HG02678 (cell line): ENCODE data around the gene ZNF367.

Source experiments
- ATAC-seq: cut with Tn5 transposase; IDR thresholded peaks from one replicate; pipeline ENCODE4 v1.9.1; 2021; ENCODE audit warnings: mild to moderate bottlenecking, moderate library complexity; ENCODE audit not compliant: unreplicated experiment

ZNF367 gene

DNA sequence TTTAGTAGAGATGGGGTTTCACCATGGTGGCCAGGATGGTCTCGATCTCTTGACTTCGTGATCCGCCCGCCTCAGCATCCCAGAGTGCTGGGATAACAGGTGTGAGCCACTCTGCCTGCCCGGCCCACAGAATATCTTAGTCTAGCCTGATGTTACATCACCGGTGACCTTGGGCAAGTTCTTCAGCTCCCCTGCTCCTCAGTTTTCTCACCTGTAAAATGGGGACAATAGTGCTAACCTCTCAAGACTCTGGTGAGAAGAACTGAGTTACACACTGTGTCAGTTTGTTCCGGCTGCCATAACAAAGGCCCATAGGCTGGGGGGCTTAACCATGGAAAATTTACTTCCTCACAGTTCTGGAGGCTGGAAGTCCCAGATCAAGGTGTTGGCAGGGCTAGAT lies 19.3 kb upstream of the ZNF367 start:
- no peak for ATAC-seq

DNA sequence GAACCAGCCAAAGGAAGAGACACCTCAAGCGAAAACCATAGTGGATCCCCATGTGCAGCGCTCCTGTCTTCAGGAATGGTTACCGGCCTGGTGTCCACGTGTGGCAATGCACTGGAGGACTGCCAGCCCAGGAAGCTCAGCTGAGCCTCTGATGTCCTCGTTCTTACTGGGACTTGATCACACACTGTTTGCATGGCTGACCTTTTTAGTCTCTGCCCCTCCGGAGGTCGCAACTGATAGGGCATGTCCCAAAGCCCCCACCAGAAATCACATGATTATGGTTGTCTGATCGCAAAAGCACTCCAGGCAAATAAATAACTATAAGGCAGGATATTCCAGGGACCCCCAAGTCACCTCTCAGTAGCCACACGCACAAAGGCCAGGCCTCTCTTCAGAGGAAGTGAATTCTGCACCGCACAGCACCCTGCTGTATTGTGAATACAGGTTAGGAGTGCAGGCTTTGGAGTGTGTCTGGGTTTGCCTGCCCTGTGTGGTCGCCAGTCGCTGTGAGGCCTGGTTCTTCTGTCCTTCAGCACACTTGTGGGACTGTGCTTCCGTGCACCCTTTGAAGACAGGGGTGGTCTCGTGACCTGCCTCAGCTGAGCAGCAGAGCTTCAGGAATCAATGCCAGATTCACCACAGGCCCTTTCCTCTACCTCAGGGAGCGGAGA lies 18.4 kb upstream of the ZNF367 start:
- ATAC-seq = no peak

DNA sequence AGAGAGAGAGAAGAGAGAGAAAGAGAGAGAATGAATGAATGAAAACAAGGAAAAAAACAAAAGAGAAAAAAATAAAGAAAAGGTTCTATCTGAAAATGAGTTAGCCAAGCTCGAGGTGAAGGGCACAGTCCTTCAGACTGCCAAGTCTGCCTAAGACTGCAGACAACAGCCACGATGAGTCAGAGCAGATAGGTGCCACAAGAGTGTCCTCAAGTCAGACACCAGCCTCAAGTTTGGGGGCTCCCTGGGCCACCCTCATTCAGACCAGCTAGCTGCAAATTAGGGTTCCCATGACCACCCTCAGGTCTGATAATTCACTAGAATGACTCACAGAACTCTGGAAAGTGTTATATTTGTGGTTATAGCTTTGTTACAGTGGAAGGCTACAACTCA lies 17.9 kb upstream of the ZNF367 start:
- ATAC-seq = no peak

DNA sequence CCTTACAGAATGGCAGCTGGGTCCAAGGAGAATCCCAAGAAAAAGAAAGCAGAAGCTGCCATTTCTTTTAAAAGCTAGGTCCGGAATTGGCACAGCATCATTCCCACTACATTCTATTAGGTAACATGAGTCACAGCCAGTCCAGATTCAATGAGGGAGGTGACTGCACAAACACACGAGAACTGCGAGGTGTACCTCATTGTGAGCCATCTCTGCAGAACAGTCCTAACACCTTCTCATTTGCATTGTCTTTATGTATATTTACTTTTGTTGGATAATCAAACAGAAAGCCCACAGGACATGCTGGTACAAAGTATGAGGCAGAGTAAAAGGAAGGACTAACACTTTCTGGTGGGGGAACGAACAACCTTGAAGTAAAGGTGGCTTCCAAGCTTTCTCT lies 17.2 kb upstream of the ZNF367 start:
- no peak for ATAC-seq

DNA sequence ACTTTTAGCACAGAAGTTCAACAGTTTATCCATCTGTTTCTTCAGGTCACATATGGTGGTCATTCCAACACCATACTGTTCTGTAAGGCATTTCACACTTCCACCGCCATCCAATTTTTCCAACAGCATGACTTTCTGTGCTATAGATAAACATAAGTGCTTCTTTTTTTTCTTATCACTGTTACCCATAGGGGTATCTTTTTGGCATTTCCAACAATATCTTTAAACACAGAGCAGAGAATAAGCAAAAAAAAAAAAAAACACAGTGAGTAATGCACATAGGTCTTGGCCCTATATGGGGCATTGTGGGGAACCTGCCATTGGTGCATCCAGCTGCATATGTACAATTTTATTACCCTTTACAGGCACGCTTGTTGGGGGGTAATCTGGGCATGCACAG lies 12.2 kb upstream of the ZNF367 start:
- no peak for ATAC-seq

DNA sequence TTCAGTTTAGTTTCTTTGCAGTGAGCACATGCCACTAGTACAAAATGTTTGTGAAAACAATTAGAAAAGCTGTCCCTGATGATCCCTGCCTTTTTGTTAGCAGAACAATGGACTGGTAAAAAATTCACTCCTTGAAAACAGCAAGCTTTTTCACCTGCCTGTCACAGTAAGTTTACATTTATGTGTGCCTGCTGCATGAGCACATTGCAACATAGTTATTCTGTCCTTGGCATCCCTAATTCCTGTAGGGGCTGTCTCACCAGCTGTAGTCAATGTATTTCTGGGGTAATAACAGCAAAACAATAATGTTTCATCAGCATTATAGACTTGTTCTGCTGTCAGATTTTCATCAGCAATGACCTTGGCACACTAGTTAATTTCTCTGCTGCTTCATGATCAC lies 11.6 kb upstream of the ZNF367 start:
- no peak for ATAC-seq

DNA sequence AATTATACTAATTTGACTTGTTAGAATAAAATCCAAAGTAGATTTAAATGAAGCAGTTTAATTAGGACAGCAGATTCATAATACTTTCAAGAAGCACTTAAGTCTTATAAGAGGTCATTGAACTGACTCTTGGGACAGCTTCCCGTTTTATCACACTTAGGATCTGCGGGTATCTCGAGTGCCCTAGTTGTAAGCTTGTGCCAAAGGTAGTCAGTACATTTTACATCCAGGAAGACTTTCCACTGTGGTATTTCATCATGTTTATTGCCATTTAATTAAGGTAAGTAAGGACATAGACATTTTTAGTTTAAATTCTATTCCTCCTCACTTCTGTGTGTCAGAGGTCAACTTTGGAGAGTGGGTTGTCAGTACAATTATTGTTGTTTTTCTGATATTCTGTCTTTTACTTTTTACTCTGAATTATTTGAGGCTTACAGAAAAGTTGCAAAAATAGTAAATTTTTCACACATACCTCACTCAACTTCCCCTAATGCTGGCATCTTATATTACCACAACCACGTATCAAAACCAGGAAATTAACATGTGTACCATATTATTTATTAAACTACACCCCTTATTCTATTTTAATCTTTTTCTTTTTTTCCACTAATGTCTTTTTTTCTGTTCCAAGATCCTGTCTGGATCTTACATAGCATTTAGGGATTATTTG lies 7.5 kb upstream of the ZNF367 start:
- no peak for ATAC-seq

DNA sequence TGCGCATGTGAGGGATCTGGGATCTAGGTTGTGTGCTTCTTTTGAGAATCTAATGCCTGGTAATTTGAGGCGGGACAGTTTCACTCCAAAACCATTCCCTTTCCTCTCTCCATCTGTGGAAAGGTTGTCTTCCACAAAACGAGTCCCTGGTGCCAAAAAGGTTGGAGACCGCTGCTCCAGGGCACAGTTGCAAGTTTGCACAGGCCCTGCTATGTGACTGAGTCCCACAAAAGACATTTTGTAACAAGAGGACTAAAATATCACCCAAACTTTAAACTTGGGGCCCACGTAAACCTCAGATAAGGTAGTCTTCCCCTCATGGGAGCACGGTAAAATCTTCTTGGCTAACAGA lies 5.8 kb upstream of the ZNF367 start:
- ATAC-seq = no peak

DNA sequence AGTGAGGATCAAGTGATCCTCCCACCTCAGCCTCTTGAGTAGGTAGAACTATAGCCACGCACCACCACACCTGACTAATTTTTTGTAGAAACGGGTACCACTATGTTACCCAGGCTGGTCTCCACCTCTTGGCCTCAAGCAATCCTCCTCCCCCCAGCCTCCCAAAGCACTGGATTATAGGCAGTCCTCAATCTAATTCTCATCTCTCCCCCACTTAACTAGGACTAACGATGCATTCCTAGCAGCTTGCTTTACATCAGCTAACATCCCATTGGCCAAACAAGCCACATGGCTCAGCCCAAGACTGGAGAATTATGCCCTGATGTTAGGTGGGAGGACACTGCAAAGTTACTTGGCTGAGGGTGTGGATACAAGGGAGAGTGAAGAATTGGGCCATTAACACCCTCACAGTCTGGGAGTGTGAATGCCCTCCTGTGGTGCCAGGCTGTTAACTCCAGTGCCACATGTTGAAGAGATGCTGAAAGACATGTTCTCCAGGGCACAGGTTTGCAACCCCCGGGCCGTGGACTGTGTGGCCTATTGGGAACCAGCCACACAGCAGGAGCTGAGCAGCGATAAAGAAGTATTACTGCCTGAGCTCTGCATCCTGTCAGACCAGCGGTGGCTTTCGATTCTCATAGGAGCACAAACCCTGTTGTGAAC lies 5.3 kb upstream of the ZNF367 start:
- ATAC-seq = no peak

DNA sequence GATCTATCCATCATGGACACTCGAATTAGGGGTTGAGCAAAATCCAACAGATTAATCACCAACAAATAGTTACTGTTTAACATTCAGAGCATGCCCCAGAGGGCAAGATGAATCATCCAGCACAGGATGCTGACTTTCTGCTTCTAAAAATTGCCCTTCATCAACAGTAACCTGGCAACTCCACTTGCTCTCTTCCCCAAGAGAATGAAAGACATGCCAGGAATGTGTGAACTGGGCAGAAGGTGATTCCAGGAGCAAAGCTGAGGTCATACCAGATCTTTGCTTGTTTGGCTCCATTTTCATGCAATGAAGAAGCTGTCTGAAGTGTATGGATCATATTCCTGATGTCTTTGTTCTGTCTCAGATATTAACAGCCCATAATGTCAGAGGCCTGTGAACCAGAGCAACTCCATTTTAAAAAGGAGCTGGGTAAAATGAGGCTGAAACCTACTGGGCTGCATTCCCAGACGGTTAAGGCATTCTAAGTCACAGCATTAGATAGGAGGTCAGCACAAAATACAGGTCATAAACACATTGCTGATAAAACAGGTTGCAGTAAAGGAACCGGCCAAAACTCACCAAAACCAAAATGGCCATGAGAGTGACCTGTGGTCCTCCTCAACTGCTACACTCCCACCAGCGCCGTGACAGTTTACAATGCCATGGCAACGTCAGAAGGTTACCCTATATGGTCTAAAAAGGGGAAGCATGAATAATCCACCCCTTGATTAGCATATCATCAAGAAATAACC lies 2.5 kb upstream of the ZNF367 start:
- ATAC-seq = no peak

DNA sequence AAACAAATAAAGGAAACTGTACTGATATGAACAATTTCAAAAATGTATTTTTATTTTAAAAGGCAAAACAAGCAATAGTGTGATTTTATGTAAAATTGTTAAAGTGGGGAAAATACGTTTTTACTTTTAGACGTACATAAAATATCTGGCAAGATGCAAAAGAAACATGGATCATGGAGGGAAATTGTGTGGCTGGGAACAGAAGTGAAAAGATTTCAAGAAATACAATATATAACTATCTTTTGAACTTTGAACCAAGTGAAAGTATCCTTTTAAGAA lies 1.5 kb upstream of the ZNF367 start:
- no peak for ATAC-seq

DNA sequence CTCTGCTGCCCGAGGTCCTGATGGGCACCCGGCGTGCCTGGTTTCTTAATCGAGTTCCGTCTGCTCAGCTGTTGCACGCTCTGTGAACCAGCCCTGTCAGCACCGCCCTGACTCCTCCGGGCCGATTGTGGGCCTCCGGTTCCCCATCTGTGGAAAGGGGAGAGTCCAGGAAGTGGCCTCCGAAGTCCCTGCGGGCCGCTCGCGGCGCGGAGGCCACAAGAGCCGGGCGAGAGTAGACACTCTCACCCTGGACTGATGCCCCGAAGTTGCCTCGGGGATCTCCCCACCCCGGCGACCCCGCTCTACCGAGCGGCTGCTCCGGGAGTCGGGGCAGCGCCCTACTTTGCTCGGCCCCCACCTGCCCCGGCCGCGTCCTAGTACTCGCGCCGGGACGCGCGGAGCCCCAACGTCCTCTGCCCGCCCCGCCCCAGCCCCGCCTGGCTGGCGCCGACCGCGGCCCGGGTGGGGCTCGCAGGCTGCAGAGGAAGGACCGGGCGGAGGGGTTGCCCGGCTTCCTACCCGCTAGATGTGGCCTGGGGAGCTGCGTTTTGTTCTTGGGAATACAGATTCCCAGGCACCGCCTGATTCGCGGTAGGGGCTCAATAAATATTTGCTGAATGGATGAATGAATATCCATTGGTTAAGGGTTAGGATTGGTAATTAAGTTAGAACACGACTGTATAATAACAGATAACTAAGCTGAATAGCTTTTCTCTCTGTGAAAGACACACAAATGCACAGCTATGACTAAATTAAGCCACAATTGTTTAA lies 935 bp upstream of the ZNF367 start:
- peak; percentile 35 for ATAC-seq

DNA sequence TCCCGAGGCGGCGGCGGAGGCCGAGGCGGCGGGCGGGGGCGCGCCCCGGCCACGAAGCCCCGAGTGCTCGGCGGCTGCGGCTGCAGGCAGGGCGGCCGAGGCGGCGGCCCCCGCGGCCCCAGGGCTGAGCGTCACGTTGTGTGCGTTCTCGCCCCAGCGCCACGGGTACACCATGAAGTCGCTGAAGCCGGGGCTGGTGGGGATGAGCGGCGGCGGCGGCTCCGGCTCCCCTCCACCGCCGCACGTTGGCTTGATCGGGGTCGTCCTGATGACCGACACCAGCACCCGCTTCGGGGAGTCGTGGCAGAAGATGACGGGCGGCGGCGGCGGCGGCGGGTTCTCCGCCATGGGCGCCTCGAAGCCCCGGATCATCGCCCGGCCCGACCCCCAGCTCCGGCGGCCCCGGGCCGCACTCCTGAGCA lies 498 bp downstream of the ZNF367 start:
- ATAC-seq = no peak

DNA sequence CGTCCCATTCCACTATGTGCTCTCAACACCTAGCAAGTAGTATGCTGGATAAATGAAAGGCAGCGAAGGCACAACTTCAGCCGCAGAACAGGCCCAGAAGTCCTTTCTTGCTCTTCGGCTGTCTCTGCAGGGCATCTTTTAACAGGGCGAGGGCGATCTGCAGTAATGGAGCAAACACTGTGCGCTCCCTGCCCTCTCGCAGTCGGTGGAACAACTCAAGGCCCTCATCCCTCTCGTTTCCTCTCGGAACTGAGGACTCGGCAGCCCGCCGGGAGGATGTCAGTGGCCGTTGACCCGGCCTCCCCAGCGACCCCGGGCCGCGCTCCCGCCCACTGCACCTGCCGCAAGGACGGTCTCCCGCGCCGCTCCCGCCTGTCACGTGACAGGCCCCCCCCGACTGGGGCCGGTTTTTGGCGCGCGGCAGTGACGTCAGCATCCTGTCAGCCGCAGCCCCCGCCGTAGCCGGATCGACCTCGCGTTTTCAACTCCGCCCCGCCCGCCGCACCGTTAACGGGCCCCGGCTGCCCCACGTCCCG lies 1.1 kb downstream of the ZNF367 start:
- peak; percentile 24 for ATAC-seq

DNA sequence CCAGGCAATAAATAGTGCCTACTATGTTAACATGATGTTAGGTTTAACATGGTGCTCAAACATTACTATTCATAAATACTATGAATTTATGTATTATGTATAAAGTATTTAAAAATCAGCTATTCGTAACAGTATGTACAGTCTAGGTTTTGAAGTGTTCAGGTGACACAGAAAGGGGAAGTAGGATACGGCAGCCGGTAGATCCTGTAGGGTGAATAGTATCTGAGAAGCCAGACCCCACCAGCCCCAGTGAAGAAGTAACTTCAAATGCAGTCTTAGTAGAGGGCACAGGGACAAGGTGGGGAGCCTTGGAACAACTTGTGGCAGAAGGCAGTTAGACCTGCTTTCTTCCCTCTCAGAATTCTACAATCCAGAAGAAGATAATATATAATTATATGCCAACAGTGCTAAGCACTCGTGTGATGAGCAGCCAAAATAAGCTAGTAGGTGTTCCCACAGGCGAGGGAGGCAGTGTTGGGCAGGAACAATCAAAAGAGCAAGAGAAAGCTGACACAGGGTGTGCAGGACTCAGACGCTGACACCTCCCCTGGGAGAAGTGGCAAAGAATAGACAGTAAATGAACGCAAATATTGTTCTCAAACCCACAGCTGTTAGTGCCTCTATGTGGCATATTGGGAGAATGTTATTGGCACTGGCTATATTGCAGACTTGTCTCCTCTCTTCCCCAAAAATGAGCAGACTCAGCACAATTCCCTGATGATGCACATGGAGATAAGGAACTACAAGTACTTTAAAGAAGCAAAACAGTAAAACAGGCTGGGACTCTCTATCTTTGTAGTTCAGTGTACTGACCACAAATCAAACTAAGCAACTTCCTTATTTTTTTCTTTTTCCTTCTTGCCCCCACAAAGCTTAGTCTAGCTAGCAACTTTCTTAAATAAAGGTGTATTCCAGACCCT lies 4.6 kb downstream of the ZNF367 start:
- peak; percentile 29 for ATAC-seq

DNA sequence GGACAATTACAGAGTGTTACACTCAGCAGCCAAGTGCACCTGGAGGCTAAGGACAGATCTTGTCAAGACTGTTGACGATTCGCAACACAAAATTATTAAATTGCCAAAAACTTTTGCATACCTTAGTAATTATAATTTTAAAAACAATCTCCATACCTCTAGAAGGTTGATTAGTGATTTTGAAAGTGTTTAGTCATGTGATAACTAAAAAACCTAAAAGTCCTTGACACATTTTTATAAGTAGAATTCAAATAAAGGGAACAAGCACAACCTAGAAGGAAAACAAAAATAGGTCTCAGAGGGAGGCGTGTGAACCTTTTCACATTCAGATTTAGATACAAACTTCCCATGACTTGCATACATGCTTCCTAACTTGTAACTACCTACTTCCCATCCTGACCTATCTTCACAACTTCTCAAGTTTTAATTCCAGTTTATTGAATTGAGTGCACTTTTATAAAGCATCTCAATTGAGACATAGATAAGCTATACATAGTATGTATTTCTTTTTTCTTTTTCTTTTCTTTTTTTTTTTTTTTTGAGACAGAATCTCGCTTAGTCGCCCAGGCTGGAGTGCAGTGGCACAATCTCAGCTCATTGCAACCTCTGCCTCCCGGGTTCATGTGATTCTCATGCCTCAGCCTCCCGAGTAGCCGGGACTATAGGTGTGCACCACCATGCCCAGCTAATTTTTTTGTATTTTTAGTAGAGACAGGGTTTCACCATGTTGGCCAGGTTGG lies 5.8 kb downstream of the ZNF367 start:
- no peak for ATAC-seq

DNA sequence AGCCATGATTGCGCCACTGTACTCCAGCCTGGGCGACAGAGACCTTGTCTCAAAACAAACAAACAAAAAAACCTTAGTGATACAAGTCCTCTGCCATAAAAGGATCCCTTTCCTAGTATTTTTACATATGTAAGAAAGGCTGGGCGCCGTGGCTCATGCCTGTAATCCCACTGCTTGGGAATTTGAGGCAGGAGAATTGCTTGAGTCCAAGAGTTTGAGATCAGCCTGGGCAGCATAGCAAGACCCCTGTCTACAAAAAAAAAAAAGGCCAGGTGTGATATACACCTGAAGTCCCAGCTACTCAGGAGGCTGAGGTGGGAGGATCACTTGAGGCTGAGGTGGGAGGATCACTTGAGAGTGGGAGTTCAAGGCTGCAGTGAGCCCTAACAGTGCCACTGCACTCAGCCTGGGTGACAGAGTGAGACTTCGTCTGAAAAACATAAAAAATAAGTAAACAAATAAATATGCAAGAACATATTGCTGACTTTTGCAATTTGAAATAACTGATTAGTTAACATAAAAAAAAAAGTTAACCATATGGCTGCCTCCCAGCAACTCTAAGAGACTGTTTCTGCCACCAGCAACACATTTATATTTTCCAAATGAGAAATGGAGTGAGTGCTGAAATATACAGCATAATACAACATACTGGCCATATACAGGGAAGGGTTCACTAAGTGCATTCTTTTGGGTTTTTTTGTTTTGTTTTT lies 6.9 kb downstream of the ZNF367 start:
- ATAC-seq = no peak

DNA sequence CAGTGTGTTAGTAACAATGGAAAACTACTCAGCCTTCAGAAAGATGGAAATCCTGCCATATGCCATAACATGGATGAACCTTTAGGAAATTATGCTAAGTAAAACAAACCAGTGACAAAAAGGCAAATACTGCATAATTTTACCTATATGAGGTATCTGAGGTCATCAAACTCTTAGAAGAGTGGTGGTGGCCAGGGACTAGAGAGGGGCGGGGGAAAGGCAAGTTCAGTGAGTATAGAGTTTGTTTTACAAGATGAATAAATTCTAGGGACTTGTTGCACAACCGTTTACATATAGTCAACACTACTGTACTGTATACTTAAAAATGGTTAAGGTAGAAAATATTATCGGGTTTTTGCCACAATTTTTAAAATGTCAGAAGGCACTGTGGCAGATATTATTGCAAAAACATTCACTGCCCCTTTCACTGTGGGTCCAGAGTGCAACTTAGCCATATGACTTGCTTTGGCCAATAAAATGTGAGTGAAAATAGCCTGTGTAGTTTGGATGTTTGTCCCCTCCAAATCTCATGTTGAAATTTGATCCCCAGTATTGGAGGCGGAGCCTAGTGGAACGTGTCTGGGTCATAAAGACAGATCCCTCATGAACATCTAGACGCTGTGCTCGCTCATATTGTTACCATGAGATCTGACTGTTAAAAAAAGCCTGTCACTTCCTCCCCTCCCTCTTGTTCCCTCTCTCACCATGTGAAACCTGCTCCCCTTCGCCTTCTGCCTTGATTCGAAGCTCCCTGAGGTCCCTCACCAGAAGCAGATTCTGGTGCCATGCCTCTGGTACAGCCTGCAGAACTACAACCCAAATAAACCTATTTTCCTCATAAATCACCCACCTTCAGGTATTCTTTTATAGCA lies 9.5 kb downstream of the ZNF367 start:
- ATAC-seq = no peak
